GM23338 (cell line): ENCODE results near the gene ABCB6. TPM values are rescaled to one million over a fixed set of nuclear protein-coding genes. Genes with fewer than 3 reads are reported as not detected.

ENCODE experiments used
- ATAC-seq: fragments of 200-7000 bp; cut with Tn5 transposase; 3 replicates; pipeline ENCODE4 v1.9.1; 2020
- DNase-seq: peaks from one replicate; pipeline ENCODE4 v3.0.0-alpha.2; 2015; ENCODE audit warnings: low spot score
- H2AFZ ChIP-seq: fragments of 200-600 bp; sonication (generic); 2 replicates; pipeline ENCODE4 v1.8.0; 2016; ENCODE audit warnings: antibody characterized with exemption, mild to moderate bottlenecking, moderate library complexity
- H3F3A ChIP-seq: fragments of 200-600 bp; sonication (generic); replicated peaks from 2 replicates; pipeline ENCODE4 v1.8.0; 2017; ENCODE audit warnings: antibody characterized with exemption, mixed run types, low read depth
- H3K27ac ChIP-seq: fragments of 200-600 bp; sonication (generic); 2 replicates; pipeline ENCODE4 v1.6.1; 2016; ENCODE audit warnings: low read depth
- H3K27me3 ChIP-seq: fragments of 200-600 bp; sonication (generic); 2 replicates; pipeline ENCODE4 v1.8.0; 2016; ENCODE audit warnings: mild to moderate bottlenecking, mixed run types, moderate library complexity; ENCODE audit not compliant: insufficient read depth
- H3K36me3 ChIP-seq: fragments of 200-600 bp; sonication (generic); 2 replicates; pipeline ENCODE4 v1.8.0; 2016; ENCODE audit warnings: mild to moderate bottlenecking; ENCODE audit not compliant: insufficient read depth
- H3K4me1 ChIP-seq: fragments of 200-600 bp; sonication (generic); 2 replicates; pipeline ENCODE4 v1.8.0; 2016; ENCODE audit warnings: mild to moderate bottlenecking, moderate library complexity; ENCODE audit not compliant: insufficient read depth
- H3K4me2 ChIP-seq: fragments of 200-600 bp; sonication (generic); 2 replicates; pipeline ENCODE4 v1.7.1; 2017; ENCODE audit warnings: mixed run types
- H3K4me3 ChIP-seq: fragments of 200-600 bp; sonication (generic); 2 replicates; pipeline ENCODE4 v1.6.1; 2016; ENCODE audit warnings: mixed run types
- H3K79me2 ChIP-seq: fragments of 200-600 bp; sonication (generic); replicated peaks from 2 replicates; pipeline ENCODE4 v1.8.0; 2017; ENCODE audit warnings: mild to moderate bottlenecking; ENCODE audit not compliant: insufficient read depth
- H3K9me2 ChIP-seq: fragments of 200-600 bp; sonication (generic); 2 replicates; pipeline ENCODE4 v1.8.0; 2017; ENCODE audit not compliant: insufficient read depth
- H4K20me1 ChIP-seq: fragments of 200-600 bp; sonication (generic); replicated peaks from 2 replicates; pipeline ENCODE4 v1.8.0; 2017; ENCODE audit warnings: mild to moderate bottlenecking; ENCODE audit not compliant: insufficient read depth
- H3K27ac Mint-ChIP-seq: 2 replicates; pipeline ENCODE4 v1.8.0; 2020; ENCODE audit warnings: inconsistent platforms, mild to moderate bottlenecking, moderate library complexity, mixed read lengths
- H3K27me3 Mint-ChIP-seq: 3 replicates; pipeline ENCODE4 v1.8.0; 2022; ENCODE audit warnings: low read depth, mild to moderate bottlenecking, moderate library complexity, mixed read lengths, inconsistent platforms; ENCODE audit not compliant: insufficient read depth, poor library complexity
- H3K36me3 Mint-ChIP-seq: 3 replicates; pipeline ENCODE4 v1.8.0; 2021; ENCODE audit warnings: low read depth, mild to moderate bottlenecking, inconsistent platforms, moderate library complexity, mixed read lengths
- H3K4me1 Mint-ChIP-seq: 3 replicates; pipeline ENCODE4 v1.8.0; 2020; ENCODE audit warnings: mild to moderate bottlenecking, inconsistent platforms, mixed read lengths
- H3K4me3 Mint-ChIP-seq: 3 replicates; pipeline ENCODE4 v1.8.0; 2021; ENCODE audit warnings: moderate library complexity, mild to moderate bottlenecking, inconsistent platforms, mixed read lengths
- H3K9me3 Mint-ChIP-seq: 3 replicates; pipeline ENCODE4 v1.8.0; 2020; ENCODE audit warnings: moderate library complexity, mild to moderate bottlenecking, inconsistent platforms, mixed read lengths
- CREB1 ChIP-seq: fragments of 250-450 bp; sonication (Bioruptor Pico); IDR thresholded peaks from 2 replicates; pipeline ENCODE4 v1.5.0; 2020; ENCODE audit warnings: low read depth, mild to moderate bottlenecking, moderate library complexity
- CTCF ChIP-seq, 2 experiments: fragments of 200-600 bp in 1 of 2; sonication (generic) in 1 of 2; conservative IDR thresholded peaks; 2 replicates each; pipeline versions ENCODE4 v1.5.1 to v1.6.1; 2016 to 2017; ENCODE audit warnings: antibody characterized with exemption in 2 of 2, low read depth in 2 of 2, mild to moderate bottlenecking in 2 of 2, moderate library complexity in 1 of 2
- EZH2 ChIP-seq: fragments of 200-600 bp; sonication (generic); IDR thresholded peaks from one replicate; pipeline ENCODE4 v1.8.0; 2017; ENCODE audit warnings: antibody characterized with exemption, mild to moderate bottlenecking, low read depth; ENCODE audit not compliant: unreplicated experiment
- EZH2phosphoT487 ChIP-seq: fragments of 200-600 bp; sonication (generic); IDR thresholded peaks from one replicate; pipeline ENCODE4 v1.8.1; 2018; ENCODE audit warnings: antibody characterized with exemption; ENCODE audit not compliant: unreplicated experiment
- NANOG ChIP-seq: IDR thresholded peaks from 2 replicates; pipeline ENCODE4 v1.6.1; 2016; ENCODE audit warnings: antibody characterized with exemption, borderline replicate concordance
- POLR2AphosphoS5 ChIP-seq: IDR thresholded peaks from 2 replicates; pipeline ENCODE4 v1.6.1; 2016; ENCODE audit warnings: antibody characterized with exemption, low read depth
- REST ChIP-seq: IDR thresholded peaks from one replicate; pipeline ENCODE4 v1.6.1; 2018; ENCODE audit warnings: antibody characterized with exemption; ENCODE audit not compliant: unreplicated experiment
- STAT1 ChIP-seq: IDR thresholded peaks from one replicate; pipeline ENCODE4 v1.6.1; 2016; ENCODE audit warnings: antibody characterized with exemption; ENCODE audit not compliant: unreplicated experiment
- ZNF114 ChIP-seq: fragments of 250-450 bp; sonication (Bioruptor Pico); IDR thresholded peaks from 2 replicates; pipeline ENCODE4 v1.5.0; 2020; ENCODE audit warnings: mild to moderate bottlenecking, moderate library complexity
- ZNF331 ChIP-seq: fragments of 250-450 bp; sonication (Bioruptor Pico); IDR thresholded peaks from 2 replicates; pipeline ENCODE4 v1.5.0; 2020; ENCODE audit warnings: low read depth, mild to moderate bottlenecking, moderate library complexity
- polyA plus RNA-seq: library from polyadenylated mRNA; unstranded; fragments of >200 nt; fragmentation: Nextera tagmentation; extraction: Ambion mirVana; gene quantifications from 2 replicates; pipeline ENCODE4 v1.2.1, GENCODE V29; 2016
- total RNA-seq: library from RNA; depleted of rRNA; stranded (reverse); fragments of >200 nt; shearing (Covaris generic); gene quantifications from 2 replicates; pipeline ENCODE4 v1.2.3, GENCODE V29; 2014
- TF ChIP-seq, protein P1 (sequence below): IDR thresholded peaks from 2 replicates; pipeline ENCODE4 v1.6.1; 2016; ENCODE audit warnings: antibody characterized with exemption

ABCB6 gene
- total and polyA plus RNA-seq, 2 experiments from 2014 or later = 26.2 to 35.1 TPM

DNA sequence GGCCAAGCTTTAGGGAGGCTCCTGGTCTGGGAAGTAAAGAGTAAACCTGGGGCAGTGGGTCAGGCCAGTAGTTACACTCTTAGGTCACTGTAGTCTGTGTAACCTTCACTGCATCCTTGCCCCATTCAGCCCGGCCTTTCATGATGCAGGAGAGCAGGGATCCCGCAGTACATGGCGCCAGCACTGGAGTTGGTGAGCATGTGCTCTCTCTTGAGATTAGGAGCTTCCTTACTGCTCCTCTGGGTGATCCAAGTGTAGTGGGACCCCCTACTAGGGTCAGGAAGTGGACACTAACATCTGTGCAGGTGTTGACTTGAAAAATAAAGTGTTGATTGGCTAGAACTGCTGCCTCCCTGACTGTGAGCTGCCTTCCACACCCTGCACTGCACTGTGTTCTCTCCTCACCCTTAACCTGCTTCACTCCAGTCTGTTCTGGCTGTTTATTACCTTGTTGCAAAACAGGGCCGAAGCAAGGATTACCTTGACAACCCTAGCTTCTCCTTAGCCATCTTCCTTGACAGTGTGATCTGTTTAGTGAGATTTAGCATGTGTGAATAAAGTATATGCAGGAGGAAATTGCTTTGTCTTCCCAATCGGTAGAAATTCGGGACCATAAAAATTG, 35.5 kb downstream of the ABCB6 start (continued):
- TF ChIP-seq REST (no peak), EZH2phosphoT487 (no peak), POLR2AphosphoS5 (no peak), CREB1 (CRISPR knock-in tag) (no peak), ZNF331 (CRISPR knock-in tag) (no peak), ZNF114 (CRISPR knock-in tag) (no peak)

DNA sequence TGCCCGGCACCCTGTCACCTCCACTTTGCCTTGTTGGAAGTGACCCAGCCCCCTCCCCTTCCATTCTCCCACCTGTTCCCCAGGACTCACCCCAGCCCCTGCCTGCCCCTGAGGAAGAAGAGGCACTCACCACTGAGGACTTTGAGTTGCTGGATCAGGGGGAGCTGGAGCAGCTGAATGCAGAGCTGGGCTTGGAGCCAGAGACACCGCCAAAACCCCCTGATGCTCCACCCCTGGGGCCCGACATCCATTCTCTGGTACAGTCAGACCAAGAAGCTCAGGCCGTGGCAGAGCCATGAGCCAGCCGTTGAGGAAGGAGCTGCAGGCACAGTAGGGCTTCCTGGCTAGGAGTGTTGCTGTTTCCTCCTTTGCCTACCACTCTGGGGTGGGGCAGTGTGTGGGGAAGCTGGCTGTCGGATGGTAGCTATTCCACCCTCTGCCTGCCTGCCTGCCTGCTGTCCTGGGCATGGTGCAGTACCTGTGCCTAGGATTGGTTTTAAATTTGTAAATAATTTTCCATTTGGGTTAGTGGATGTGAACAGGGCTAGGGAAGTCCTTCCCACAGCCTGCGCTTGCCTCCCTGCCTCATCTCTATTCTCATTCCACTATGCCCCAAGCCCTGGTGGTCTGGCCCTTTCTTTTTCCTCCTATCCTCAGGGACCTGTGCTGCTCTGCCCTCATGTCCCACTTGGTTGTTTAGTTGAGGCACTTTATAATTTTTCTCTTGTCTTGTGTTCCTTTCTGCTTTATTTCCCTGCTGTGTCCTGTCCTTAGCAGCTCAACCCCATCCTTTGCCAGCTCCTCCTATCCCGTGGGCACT, 36.2 kb downstream of the ABCB6 start:
- no peaks in the 10 kb centered on the region; the same call in 2 of the 3 replicates for H3K9me3 Mint-ChIP-seq
- peaks cover 8% of the 10 kb centered on the region; the same call in 2 of the 3 replicates for H3K4me1 Mint-ChIP-seq
- Histone ChIP-seq H3K4me2 (no peak overlapping the region), H3K9me2 (no peaks in the 10 kb centered on the region), H3K27ac (no peak overlapping the region), H2AFZ (no peak overlapping the region), H3K4me1 (peaks cover 7% of the 10 kb centered on the region), H3K36me3 (no peaks in the 10 kb centered on the region), H3K79me2 (peaks cover 7% of the 10 kb centered on the region), H4K20me1 (no peaks in the 10 kb centered on the region; the same call in 1 of the 2 replicates), H3K4me3 (no peak overlapping the region), H3F3A (peaks cover 10% of the 10 kb centered on the region), H3K27me3 (no peaks in the 10 kb centered on the region)
- DNase-seq (no peak), ATAC-seq (no peak)
- H3K36me3 Mint-ChIP-seq = peaks cover 30% of the 10 kb centered on the region
- no peak overlapping the region for H3K4me3 Mint-ChIP-seq
- no peak overlapping the region for H3K27ac Mint-ChIP-seq
- H3K27me3 Mint-ChIP-seq = peaks cover 5% of the 10 kb centered on the region
- TF ChIP-seq, protein P1, sequence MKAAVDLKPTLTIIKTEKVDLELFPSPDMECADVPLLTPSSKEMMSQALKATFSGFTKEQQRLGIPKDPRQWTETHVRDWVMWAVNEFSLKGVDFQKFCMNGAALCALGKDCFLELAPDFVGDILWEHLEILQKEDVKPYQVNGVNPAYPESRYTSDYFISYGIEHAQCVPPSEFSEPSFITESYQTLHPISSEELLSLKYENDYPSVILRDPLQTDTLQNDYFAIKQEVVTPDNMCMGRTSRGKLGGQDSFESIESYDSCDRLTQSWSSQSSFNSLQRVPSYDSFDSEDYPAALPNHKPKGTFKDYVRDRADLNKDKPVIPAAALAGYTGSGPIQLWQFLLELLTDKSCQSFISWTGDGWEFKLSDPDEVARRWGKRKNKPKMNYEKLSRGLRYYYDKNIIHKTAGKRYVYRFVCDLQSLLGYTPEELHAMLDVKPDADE = no peak
- TF ChIP-seq CTCF (conservative IDR thresholded peaks at IDR 0.05; ENCODE audit: low read depth in 2 of 2) (no peak), NANOG (no peak), STAT1 (no peak), EZH2 (no peak), REST (no peak), ZNF331 (CRISPR knock-in tag) (no peak)
